Activated CD8-positive, alpha-beta T cell treated with anti-CD3 and anti-CD28 coated beads for 36 hours (primary cell): ENCODE results near the gene EBF3. TPM values are rescaled to one million over a fixed set of nuclear protein-coding genes. Genes with fewer than 3 reads are reported as not detected.

Experiments used
- ATAC-seq: fragments of 200-7000 bp; cut with Tn5 transposase; one replicate; pipeline ENCODE4 v1.10.0; 2021; ENCODE audit warnings: mild to moderate bottlenecking, moderate library complexity
- CTCF ChIA-PET: fragments of 350-600 bp; sonication (Branson Sonifier 250); formaldehyde crosslinking; loops from one replicate; lab custom pipeline; 2021; ENCODE audit warnings: antibody characterized with exemption; lab: Charles Lee
- POLR2A ChIA-PET: fragments of 350-600 bp; sonication (Branson Sonifier 250); formaldehyde crosslinking; loops from one replicate; lab custom pipeline; 2021; ENCODE audit warnings: antibody characterized with exemption; lab: Charles Lee
- DNase-seq: peaks from one replicate; pipeline ENCODE4 v3.0.0-alpha.2; 2020
- H3K27ac Mint-ChIP-seq: one replicate; pipeline ENCODE4 v1.8.0; 2021; ENCODE audit warnings: mild to moderate bottlenecking, mixed read lengths
- H3K27me3 Mint-ChIP-seq: one replicate; pipeline ENCODE4 v1.8.0; 2021; ENCODE audit warnings: mixed read lengths
- H3K36me3 Mint-ChIP-seq: one replicate; pipeline ENCODE4 v1.8.0; 2021; ENCODE audit warnings: low read depth, mixed read lengths
- H3K4me1 Mint-ChIP-seq: one replicate; pipeline ENCODE4 v1.8.0; 2021; ENCODE audit warnings: low read depth, mixed read lengths
- H3K4me3 Mint-ChIP-seq: one replicate; pipeline ENCODE4 v1.8.0; 2021; ENCODE audit warnings: mild to moderate bottlenecking, moderate library complexity, mixed read lengths
- H3K9me3 Mint-ChIP-seq: one replicate; pipeline ENCODE4 v1.8.0; 2021; ENCODE audit warnings: mixed read lengths
- CTCF ChIP-seq: fragments of 200-600 bp; IDR thresholded peaks from one replicate; pipeline ENCODE4 v1.8.0; 2022; ENCODE audit warnings: antibody characterized with exemption, mild to moderate bottlenecking
- intact Hi-C: fragments of 100-400 bp; cut with micrococcal nuclease; formaldehyde crosslinking; loops from one replicate; pipeline ENCODE4 v1.10.0; 2022
- total RNA-seq, 2 experiments: library from RNA; stranded (reverse); gene quantifications; one replicate each; pipeline ENCODE4 v1.2.3, GENCODE V29; 2021

Gene EBF3
- total RNA-seq, 2 experiments from 2014 or later: not detected

- TF ChIP-seq CTCF: no peak
- no peak for DNase-seq
- Mint-ChIP-seq H3K36me3 (no peaks in the 10 kb centered on the region), H3K4me3 (no peak overlapping the region), H3K4me1 (no peaks in the 10 kb centered on the region), H3K27ac (no peak overlapping the region), H3K9me3 (peaks cover 42% of the 10 kb centered on the region), H3K27me3 (no peaks in the 10 kb centered on the region)
- intact Hi-C loops: no loop called here
- ATAC-seq: no peak
- POLR2A ChIA-PET: no interaction called here
- CTCF ChIA-PET: no interaction called here
Observed at GRCh38 chr10:129793996-129794395, 170.1 kb downstream of the EBF3 start.

DNA sequence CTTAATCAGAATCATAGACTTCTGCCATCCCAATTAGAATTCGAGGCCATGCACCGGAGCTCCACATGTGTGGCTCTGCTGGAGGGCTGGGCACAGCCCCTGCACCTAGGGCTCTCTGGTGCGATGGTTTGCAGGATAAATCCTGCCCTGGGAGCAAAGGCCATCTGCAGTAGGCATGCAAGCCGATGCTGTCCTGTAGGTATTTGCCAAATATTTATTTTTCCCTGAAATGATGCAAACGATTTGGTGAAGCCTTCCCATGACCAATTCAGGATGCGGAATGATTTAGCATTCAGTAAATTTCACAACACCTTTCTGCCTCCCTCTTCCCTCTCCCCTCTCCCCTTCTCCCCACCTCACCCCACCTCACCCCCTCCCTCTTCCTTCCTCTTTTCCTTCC lies 170.6 kb downstream of the EBF3 start:
- no peak for TF ChIP-seq CTCF
- Mint-ChIP-seq H3K27ac (no peak overlapping the region), H3K4me3 (no peak overlapping the region), H3K36me3 (no peaks in the 10 kb centered on the region), H3K4me1 (no peaks in the 10 kb centered on the region), H3K9me3 (peaks cover 43% of the 10 kb centered on the region), H3K27me3 (no peaks in the 10 kb centered on the region)
- ChIA-PET POLR2A (no interaction called here), CTCF (no interaction called here)
- DNase-seq: no peak
- intact Hi-C loops: no loop called here
- no peak for ATAC-seq

DNA sequence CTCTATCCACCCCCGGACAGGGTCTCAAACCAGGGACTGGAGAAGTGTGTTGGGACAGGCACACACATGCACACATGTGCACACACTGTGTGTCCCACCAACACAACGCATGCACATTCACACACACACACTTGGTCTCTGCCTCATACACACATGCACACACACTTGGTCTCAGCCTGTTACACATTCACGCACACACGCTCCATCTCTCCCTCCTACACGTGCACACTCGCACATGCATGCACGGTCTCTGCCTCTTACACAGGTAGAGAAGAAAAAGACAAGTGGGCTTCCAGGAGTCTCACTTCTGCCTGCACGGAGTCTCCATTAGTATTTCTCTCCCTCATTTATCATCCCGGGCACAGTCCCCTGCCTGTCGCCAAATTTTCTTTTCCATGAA lies 171.2 kb downstream of the EBF3 start:
- Mint-ChIP-seq H3K27ac (no peak overlapping the region), H3K27me3 (no peaks in the 10 kb centered on the region), H3K36me3 (no peaks in the 10 kb centered on the region), H3K4me3 (no peak overlapping the region), H3K9me3 (peaks cover 42% of the 10 kb centered on the region), H3K4me1 (no peaks in the 10 kb centered on the region)
- no peak for DNase-seq
- intact Hi-C loops: no loop called here
- ATAC-seq: no peak
- ChIA-PET CTCF (no interaction called here), POLR2A (no interaction called here)
- TF ChIP-seq CTCF: no peak

GRCh38 chr10:129792141-129792540 lies 171.9 kb downstream of the EBF3 start:
- Mint-ChIP-seq H3K4me1 (no peaks in the 10 kb centered on the region), H3K27ac (no peak overlapping the region), H3K4me3 (no peak overlapping the region), H3K36me3 (peaks cover 3% of the 10 kb centered on the region), H3K9me3 (peaks cover 47% of the 10 kb centered on the region), H3K27me3 (no peaks in the 10 kb centered on the region)
- intact Hi-C loops: no loop called here
- no peak for TF ChIP-seq CTCF
- ATAC-seq (no peak), DNase-seq (no peak)
- POLR2A ChIA-PET: no interaction called here
- CTCF ChIA-PET: no interaction called here

GRCh38 chr10:129790715-129791446 lies 173.2 kb downstream of the EBF3 start:
- POLR2A ChIA-PET: no interaction called here
- H3K36me3 Mint-ChIP-seq: peaks cover 6% of the 10 kb centered on the region
- no peaks in the 10 kb centered on the region for H3K27me3 Mint-ChIP-seq
- DNase-seq (no peak), ATAC-seq (no peak)
- no peaks in the 10 kb centered on the region for H3K4me1 Mint-ChIP-seq
- TF ChIP-seq CTCF: no peak
- CTCF ChIA-PET: interaction anchor here (0.8 kb wide), 1 partner anchor 13 kb away, joined by 3 read pairs; no protein-coding TSS in a partner anchor
- peaks cover 46% of the 10 kb centered on the region for H3K9me3 Mint-ChIP-seq
- intact Hi-C loops: no loop called here
- no peak overlapping the region for H3K4me3 Mint-ChIP-seq
- H3K27ac Mint-ChIP-seq: no peak overlapping the region
